Heart right ventricle (tissue), 16 donors: Measurements from ENCODE around the gene ARHGAP19. TPM values are rescaled to one million over a fixed set of nuclear protein-coding genes. Genes with fewer than 3 reads are reported as not detected.
A peak's percentile ranks its signal among the peaks of the same experiment; 100 is the strongest.

Source experiments
- ATAC-seq, 8 donors: fragments of 200-7000 bp; cut with Tn5 transposase; one replicate each; pipeline ENCODE4 v1.9.1; 2020; ENCODE audit warnings: mild to moderate bottlenecking in 8 of 8, moderate library complexity in 8 of 8, moderate number of reproducible peaks in 1 of 8
- DNase-seq, 2 donors: peaks; one replicate each; pipeline ENCODE4 v3.0.0-alpha.2; 2020
- H3K27ac ChIP-seq, 10 donors: fragments of 200-600 bp; sonication (generic) in 2 of 10; one replicate each; pipeline versions ENCODE4 v1.5.0 to v1.8.0; 2020 to 2022; ENCODE audit warnings: mild to moderate bottlenecking in 3 of 10
- H3K27me3 ChIP-seq, 7 donors: fragments of 200-600 bp; one replicate each; pipeline ENCODE4 v1.8.0; 2021 to 2022; ENCODE audit warnings: mild to moderate bottlenecking in 2 of 7
- H3K36me3 ChIP-seq, 9 donors: fragments of 200-600 bp; sonication (generic) in 1 of 9; one replicate each; pipeline versions ENCODE4 v1.5.0 to v1.8.0; 2020 to 2022; ENCODE audit warnings: mild to moderate bottlenecking in 2 of 9
- H3K4me1 ChIP-seq, 9 donors: fragments of 200-600 bp; sonication (generic) in 1 of 9; one replicate each; pipeline versions ENCODE4 v1.5.0 to v1.8.0; 2020 to 2022; ENCODE audit warnings: mild to moderate bottlenecking in 4 of 9
- H3K4me3 ChIP-seq, 10 donors: fragments of 200-600 bp; sonication (generic) in 2 of 10; one replicate each; pipeline versions ENCODE4 v1.5.0 to v1.8.0; 2020 to 2022; ENCODE audit warnings: mild to moderate bottlenecking in 7 of 10, moderate library complexity in 2 of 10
- H3K9me3 ChIP-seq, 11 donors: fragments of 200-600 bp in 10 of 11; sonication (generic) in 2 of 11; one replicate each; pipeline versions ENCODE4 v1.5.0 to v1.8.0; 2013 to 2022; ENCODE audit warnings: mild to moderate bottlenecking in 2 of 11, control low read depth in 1 of 11, moderate library complexity in 1 of 11
- WGBS, 2 donors: extraction: QIAGEN DNeasy Blood & Tissue Kit; methylation state at CpG; one replicate each; pipeline ENCODE4 v1.1.7; 2013; ENCODE audit warnings: inconsistent platforms in 1 of 2; 5-methylcytosine and 5-hydroxymethylcytosine counted together
- intact Hi-C, 10 donors: fragments of 100-400 bp; cut with DNase I; formaldehyde crosslinking; loops; one replicate each; pipeline versions ENCODE4 v1.11.1 to v1.14.2; 2022
- polyA plus RNA-seq, 2 donors: library from polyadenylated mRNA; stranded (reverse); fragments of 200-250 nt; gene quantifications; one replicate each; pipeline ENCODE4 v1.2.3, GENCODE V29; 2013
- total RNA-seq, 10 donors: library from RNA; stranded (reverse); fragmentation: NEBNext Ultra II Directional in 3 of 10; extraction: Animal tissue kit (Norgen Biotek cat#: 25700) in 3 of 10; gene quantifications; one replicate each; pipeline versions ENCODE4 v1.2.1 to v1.2.4, GENCODE V29; 2021 to 2023
- TF ChIP-seq, protein P1 (sequence below), 9 donors: fragments of 200-600 bp; sonication (generic) in 2 of 9; IDR thresholded peaks; one replicate each; pipeline versions ENCODE4 v1.5.0 to v1.8.0; 2021 to 2022; ENCODE audit warnings: antibody characterized with exemption in 9 of 9, mild to moderate bottlenecking in 5 of 9, moderate library complexity in 1 of 9
- donor health status: Arrhythmogenic right ventricular cardiomyopathy.
- donor health status: ischemic (EF 13 %, LVEDD 7.1; RV severe dilation, severe dysfunction).
- donor health status: healthy with polysubstance abuse.
- donor health status: DM: no; HTN: yes; CAD: no.
- donor health status: DM: no; HTN: no; CAD: no.
- donor health status: ischemic (EF 25% LVEDD 6.9; RV normal size, moderate dysfunction).
- donor health status: ischemic (EF 25% LVEDD 5.7; RV mildly dilated, moderate dysfunction).
- donor health status: healthy.
- donor health status: DM: yes; HTN: yes; CAD: no.
- donor health status: Ischemic cardiomyopathy.
- donor health status: ischemic (EF 35%, LVEDD 5.7; RV mildly dilated, moderate dysfunction).
- donor health status: nonischemic (EF 11% LVEDD 7.7; RV severe dilation, severe dysfunction).
- donor health status: DM: yes; HTN: yes; CAD: no.
- donor health status: PGD.
- donor health status: ischemic (EF 29% LVEDD 5.4; RV normal size, mild dysfunction).
- donor health status: nonischemic (EF 23%, LVEDD 6.1; RV moderate dilation, normal function).

Gene ARHGAP19
- total and polyA plus RNA-seq, 12 donors = 1.5 to 6.2 (median 3.4) TPM

GRCh38 chr10:97332591-97333350, 40.3 kb upstream of the ARHGAP19 start:
- peaks cover 3 to 78% (median 68%) of the 10 kb centered on the region in 9 donors for H3K4me1 ChIP-seq
- peaks cover 0 to 36% (median 0%) of the 10 kb centered on the region in 9 donors for H3K36me3 ChIP-seq
- peak overlapping the region; percentile 62 to 95 (median 78) for H3K4me3 ChIP-seq
- DNase-seq (peak in 1 of 2 donors; percentile 62), ATAC-seq (peak in 7 of 8 donors; percentile 9 to 72 (median 59))
- TF ChIP-seq, protein P1, sequence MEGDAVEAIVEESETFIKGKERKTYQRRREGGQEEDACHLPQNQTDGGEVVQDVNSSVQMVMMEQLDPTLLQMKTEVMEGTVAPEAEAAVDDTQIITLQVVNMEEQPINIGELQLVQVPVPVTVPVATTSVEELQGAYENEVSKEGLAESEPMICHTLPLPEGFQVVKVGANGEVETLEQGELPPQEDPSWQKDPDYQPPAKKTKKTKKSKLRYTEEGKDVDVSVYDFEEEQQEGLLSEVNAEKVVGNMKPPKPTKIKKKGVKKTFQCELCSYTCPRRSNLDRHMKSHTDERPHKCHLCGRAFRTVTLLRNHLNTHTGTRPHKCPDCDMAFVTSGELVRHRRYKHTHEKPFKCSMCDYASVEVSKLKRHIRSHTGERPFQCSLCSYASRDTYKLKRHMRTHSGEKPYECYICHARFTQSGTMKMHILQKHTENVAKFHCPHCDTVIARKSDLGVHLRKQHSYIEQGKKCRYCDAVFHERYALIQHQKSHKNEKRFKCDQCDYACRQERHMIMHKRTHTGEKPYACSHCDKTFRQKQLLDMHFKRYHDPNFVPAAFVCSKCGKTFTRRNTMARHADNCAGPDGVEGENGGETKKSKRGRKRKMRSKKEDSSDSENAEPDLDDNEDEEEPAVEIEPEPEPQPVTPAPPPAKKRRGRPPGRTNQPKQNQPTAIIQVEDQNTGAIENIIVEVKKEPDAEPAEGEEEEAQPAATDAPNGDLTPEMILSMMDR (IDR thresholded peaks at IDR 0.05) = peak in 6 of 9 donors; percentile 18 to 57 (median 42)
- peak overlapping the region; percentile 21 to 100 (median 94) for H3K27ac ChIP-seq
- H3K9me3 ChIP-seq = no peaks in the 10 kb centered on the region
- intact Hi-C loops = loop anchor here in 8 of 10 donors (1.0 to 10.0 kb wide), 8 partner anchors 11 to 58 kb away; partner anchors contain the start of genes ARHGAP19 (in 4 of the 8) and FRAT1 (in 1 of the 8)
- WGBS, 2 donors = 6 to 7% methylated on average over 18 of the region's 18 CpGs
- H3K27me3 ChIP-seq = no peaks in the 10 kb centered on the region

DNA sequence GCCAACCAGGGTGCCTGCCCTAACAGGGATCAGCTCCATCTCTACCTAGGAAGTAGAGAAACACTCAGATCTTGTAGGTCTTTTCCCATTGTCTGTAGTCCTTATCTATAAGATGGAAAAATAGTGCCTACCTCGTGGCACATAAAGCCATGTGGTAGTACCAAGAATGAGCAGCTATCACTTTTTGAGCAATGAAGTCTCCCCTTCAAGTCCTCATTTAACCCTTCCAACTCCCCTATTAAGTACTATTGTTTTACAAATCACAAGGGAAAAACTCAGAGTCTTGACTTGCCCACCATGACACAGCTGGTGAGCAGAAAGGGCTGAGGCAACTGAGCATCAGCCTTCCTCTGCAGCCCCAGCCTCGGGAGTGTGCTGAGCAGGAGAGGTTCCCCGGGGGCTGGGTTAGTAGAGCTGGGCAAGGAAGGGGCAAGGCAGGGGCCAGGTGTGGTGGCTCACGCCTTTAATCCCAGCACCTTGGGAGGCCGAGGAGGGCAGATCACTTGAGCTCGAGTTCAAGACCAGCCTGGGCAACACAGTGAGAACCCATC, 38.8 kb upstream of the ARHGAP19 start:
- Histone ChIP-seq H3K27ac (peak overlapping the region in 4 of 10 donors; percentile 74 to 100 (median 94)), H3K27me3 (no peaks in the 10 kb centered on the region), H3K4me3 (peak overlapping the region in 6 of 10 donors; percentile 62 to 95 (median 86)), H3K9me3 (no peaks in the 10 kb centered on the region), H3K36me3 (peaks cover 0 to 36% (median 0%) of the 10 kb centered on the region in 9 donors), H3K4me1 (peaks cover 3 to 65% (median 53%) of the 10 kb centered on the region in 9 donors)
- intact Hi-C loops = loop anchor here in 7 of 10 donors (5.0 to 10.0 kb wide), 4 partner anchors 39 to 56 kb away; partner anchors contain the start of gene ARHGAP19 (in 3 of the 7)
- 67 to 69% methylated on average over 6 of the region's 6 CpGs for WGBS, 2 donors
- TF ChIP-seq, protein P1 (IDR thresholded peaks at IDR 0.05) = no peak
- no peak for ATAC-seq
- no peak for DNase-seq

DNA sequence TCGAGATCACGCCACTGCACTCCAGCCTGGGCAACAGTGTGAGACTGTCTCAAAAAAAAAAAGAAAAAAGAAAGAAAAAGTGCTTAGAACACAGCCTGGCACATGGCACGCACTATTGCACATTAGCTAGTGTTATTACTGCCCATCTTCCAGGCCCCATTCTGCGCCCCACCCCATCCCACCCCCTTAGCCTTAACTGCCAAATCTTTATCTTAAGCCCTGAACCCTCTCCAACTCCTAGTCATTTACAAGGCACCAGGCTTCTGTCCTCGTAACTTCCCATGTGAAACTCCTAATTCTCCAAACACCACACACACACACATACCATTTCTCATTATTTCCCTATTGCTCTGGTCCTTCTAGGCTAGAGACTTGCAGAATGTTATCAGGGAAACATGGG, 37.3 kb upstream of the ARHGAP19 start:
- no peak overlapping the region for H3K27ac ChIP-seq
- ATAC-seq (no peak), DNase-seq (no peak)
- intact Hi-C loops = loop anchor here in 8 of 10 donors (5.0 to 10.0 kb wide), 4 partner anchors 37 to 55 kb away; partner anchors contain the start of gene ARHGAP19 (in 4 of the 8)
- no peaks in the 10 kb centered on the region for H3K27me3 ChIP-seq
- peaks cover 3 to 53% (median 43%) of the 10 kb centered on the region in 9 donors for H3K4me1 ChIP-seq
- H3K4me3 ChIP-seq = no peak overlapping the region
- H3K9me3 ChIP-seq = no peaks in the 10 kb centered on the region
- TF ChIP-seq, protein P1 (IDR thresholded peaks at IDR 0.05) = no peak
- 83 to 84% methylated on average over 5 of the region's 5 CpGs for WGBS, 2 donors
- peaks cover 0 to 36% (median 0%) of the 10 kb centered on the region in 9 donors for H3K36me3 ChIP-seq
